ENCODE data around the gene VWCE.

- TF ChIP-seq CTCF (IDR thresholded peaks at IDR 0.05), result no peak
- TF ChIP-seq POLR2A (IDR thresholded peaks at IDR 0.05), result no peak
- no peak for TF ChIP-seq POLR2AphosphoS5 (IDR thresholded peaks at IDR 0.05)
Measured at GRCh38 chr11:61339490-61339878, 44.4 kb upstream of the VWCE start.
